ENCODE data around the gene TMCC2.
"Not testable (repeated sequence)": the region's sequence is repeated elsewhere in the genome, so short reads cannot be mapped to it uniquely, and the experiment has no call there.

Gene TMCC2

DNA sequence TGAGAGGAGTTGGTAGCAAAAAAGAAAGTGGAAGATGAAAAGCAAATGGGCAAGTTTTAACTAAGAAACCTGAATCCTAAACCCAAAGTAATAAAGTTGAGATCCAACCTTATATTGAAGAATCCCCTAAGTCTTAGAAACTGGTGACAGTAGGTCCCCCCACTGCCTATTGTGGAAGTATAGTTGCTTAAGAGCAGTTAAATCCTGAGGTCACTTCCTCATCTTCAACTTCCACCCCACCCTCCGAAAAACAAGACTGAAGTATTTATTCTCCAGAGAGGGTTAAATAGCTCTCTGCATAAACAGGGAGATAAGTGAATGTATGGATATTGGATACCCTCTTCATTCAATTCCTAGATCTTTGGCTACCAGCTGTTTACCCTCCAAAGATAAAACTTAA is 13.0 kb upstream of the TMCC2 start:
- no peak for DNase-seq

DNA sequence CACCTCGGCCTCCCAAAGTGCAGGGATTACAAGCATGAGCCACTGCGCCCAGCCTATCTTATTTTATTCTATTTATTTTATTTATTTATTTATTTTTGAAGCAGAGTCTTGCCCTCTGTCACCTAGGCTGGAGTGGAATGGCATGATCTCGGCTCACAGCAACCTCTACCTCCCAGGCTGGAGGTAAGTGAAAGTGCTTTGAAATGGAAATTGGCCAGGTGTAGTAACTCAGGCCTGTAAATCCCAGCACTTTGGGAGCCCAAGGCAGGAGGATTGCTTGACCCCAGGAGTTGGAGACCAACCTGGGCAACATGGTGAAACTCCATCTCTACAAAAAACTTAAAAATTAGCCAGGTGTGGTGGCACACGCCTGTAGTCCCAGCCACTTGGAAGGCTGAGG is 11.2 kb upstream of the TMCC2 start:
- DNase-seq = no peak

DNA sequence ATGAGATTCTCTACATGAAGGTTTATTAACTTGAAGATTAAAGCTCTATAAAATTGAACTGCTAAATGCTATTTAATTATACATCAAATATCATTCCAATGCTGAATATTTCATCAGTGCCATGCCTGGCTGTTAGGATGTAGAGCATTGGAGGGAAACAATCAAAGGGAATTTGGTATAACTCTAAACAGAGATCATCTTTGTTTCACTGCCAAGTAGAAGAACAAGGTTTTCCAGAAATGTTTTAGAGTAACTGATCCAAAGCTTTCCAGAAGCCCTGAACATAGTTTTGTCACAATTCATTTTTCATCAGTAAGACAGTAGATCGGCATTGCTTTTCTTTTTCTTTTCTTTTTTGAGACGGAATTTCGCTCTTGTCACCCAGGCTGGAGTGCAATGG is 10.3 kb upstream of the TMCC2 start:
- DNase-seq = no peak

DNA sequence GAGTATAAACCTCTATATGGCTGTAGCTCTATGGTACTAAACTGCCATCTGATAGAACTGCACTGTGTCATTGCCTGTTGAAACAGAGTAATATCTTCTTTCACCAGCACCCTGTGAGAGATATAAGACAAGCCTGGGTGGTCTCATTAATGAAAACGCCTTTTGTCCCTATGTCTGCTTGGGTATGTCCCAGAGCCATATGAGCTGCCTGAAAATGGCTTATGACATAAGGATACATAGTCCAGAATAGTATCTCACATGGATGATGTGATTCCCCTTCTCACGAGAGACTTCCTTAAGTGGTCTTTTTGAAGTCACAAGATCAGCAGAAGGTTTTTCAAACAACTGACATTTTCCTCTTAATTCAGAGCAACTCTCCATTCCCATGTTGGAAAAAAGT is 7.3 kb upstream of the TMCC2 start:
- no peak for DNase-seq

DNA sequence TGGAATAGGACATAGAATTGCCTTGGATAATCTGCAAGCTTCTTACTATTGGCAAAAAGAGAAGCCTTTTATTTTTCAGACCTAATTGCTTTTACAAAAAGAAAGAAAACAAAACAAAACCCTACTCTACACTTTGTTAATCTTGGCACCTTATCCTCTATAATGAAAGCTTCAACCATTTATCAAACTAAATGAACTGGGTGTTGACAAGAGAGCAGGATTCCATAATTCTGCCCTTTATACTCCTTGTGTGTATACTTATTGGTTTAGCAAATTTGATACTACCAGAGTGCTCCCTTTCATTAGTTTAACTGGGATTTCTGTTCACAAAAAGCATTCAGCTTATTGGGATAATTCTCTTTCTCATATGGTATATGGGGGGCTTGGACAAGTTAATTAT is 3.0 kb upstream of the TMCC2 start:
- no peak for DNase-seq

DNA sequence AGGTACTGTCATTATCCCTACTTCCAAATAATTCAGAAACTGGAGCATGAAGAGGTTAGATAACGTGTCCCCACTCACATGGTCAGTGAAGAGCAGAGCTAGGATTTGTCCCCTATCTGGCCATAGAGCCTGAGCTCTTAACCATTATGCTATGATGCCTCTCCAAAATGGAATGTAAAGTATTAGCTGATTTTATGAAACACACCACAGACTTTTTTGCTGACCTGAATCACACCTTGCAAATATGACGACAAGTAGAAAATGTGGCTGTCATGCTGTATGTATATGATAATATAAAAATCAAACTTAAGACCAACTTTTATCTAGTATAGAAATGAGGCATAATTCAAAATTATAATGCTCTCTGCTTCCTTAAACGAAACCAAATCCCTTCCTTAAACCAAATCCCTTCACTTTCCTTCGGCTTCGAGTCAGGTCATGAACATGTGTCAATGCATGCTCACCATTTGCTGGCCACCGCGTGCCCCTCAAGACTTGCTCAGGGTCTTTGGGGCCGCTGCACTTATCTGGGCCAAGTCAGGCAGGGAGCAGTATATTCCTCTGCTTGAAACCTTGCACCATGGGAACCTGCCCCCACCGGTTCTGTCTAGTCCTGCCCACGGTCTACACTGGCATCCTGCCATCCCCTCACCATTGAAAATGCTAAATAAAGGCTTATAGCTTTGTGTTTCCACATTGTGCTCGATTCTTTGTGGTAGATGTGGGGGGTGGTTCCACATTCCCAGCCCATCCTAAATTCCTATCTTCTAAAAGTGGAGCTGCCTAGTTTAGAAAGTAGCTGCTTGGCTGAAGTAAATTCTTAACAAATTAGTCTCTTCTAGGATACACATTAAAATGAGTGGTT is 1.6 kb upstream of the TMCC2 start:
- DNase-seq = no peak

DNA sequence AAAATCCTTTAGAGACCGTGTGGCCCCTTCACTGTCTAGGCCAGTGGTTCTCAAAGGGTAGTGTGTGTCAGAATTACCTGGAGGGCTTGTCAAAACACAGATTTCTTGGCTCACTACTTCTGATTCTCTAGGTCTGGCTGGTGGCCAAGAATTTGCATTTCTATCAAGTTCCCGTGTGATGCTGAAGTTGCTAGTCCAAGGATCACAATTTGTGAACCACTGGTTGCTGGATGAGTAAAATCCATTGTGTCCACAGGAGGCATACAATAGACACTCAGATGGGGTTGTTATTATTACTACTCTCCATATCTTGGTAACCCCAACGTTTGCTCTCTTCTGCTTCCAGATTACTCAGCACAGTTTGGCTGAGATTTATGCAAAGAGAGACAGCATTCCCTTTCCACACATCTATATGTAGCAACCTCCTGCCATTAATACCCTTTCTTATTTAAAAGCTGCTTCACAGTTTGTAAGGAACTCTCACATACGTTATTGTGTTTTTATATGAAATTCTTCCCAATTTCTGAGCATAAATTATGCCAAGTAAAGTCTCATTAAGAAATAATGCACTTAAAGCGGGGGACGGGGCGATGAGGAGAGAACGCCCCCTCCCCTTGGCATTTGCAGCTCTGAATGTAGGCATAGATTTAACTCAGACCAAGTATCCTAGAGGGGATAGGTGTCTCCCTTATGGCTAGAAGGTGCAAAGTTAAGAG is 720 bp upstream of the TMCC2 start:
- no peak for DNase-seq

DNA sequence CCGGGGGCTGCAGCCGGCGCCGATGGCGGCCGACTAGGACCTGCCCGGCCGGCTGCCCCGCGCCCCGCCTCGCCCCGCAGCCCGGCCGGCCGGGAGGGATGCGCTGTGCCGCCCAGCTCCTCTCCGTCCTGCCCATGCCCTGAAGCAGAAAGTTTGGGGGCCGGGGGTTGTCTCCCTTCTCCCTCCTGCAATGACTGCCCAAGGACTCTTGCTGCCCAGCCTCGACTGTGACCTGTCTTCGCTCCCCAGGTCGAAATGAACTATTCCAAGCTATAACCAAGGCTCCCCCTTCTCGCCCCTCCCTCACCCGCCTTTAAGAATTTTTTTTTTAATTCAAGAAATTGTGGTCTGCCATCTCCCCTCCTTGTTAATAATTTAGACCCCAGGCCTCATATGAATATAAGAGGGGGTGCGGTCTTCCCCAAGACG is 361 bp downstream of the TMCC2 start:
- no peak for DNase-seq

DNA sequence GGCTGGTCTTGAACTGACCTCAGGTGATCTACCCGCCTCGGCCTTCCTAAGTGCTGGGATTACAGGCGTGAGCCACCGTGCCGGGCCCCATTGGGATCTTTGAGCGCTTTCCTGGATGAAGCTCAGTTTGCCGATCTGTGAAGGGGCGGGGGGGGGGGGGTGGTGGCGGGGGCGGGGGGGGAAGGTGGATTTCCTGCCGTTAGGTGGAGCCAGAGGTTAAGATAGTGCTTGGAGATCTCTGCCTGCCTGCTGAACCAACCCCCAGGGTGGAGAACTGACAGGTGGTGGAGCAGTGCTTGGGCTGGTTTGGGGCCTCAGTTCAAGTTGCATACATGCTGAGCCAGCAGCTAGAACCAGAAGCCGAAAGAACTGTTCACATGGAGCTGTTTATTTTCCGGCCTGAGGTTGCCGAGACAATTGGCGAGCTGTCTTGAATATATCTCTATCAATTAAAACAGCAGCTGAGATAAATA is 1.7 kb downstream of the TMCC2 start:
- DNase-seq = peak; percentile 55 to 64

DNA sequence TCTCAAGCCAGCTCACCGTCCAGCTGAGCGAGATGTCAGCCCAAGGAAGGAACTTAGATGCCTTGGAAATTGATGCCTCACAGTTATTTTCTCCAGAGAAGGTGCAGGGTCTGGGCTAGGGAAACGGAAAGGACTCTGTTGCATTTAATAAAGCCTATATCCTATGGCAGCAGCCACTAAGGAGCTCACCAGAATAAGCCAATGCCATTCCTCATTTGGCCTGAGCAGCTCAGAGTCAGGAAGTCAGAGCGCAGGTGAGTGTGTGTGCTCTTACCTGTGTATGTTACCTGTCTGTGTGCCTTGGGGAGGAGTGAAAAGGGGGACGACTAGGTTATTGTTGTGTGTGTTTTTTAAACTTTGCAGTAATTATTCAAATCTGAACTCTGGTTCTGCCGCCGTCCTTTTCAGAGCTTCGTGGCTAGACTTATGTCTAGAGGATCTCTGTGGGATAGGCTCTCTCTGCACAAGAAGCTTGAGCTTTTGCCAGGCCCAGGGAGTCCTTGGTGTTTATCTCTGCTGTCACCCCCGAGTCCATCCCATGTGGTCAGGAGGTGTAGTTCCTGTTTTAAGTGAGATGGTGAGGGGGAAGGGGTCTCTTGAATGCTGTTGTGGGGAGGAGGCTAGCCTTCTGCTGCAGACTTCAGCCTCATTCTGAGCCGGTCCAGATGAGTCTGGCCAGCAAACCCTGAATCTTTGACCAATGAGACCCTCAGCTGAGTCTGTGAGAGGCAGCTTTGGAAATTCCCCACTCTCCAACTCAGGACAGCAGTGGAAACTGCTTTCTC is 2.4 kb downstream of the TMCC2 start:
- DNase-seq = no peak

DNA sequence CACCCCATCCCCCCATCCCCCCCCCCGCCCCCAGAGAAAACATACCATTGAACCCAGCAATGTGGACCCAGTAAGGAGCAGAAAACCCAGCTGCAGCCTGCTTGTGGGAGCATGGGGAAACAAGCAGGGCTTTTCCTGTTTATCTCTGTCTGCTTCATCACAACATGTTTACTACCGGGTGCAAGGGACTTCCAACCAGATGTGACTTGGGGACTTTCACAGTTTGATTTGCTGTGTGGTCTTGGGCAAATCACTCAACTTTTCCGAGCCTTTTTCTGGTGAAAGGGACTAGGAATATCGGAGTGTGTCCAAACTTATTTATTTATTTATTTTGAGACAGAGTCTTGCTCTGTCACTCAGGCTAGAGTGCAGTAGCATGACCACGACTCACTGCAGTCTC is 3.2 kb downstream of the TMCC2 start:
- DNase-seq = no peak

DNA sequence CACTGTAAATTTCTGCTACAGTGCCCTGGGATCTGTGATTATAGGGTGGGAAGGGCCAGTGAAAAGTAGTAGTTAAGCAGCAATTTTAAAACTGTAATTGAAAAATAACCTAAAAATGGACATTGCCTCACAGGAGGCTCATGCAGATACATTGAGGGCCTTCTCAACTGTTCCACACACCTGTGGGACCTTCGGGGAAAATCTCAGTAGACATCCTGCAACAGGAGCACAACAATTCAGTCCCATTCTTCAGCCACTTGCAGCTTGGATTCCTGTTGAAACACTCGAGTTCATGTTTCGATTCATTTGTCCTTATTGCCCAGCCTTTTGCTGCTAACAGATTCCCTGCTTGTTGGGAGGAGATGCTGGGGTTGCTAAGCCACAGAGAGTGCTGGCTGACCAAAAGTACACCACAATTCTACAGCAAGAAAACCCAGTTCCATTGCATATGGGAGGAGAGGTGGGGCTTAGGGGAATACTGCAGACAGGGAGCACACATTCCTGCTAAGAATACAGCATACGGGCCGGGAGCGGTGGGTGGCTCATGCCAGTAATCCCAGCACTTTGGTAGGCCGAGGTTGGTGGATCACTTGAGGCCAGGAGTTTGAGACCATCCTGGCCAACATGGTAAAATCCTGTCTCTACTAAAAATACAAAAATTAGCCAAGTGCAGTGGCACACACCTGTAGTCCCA is 4.5 kb downstream of the TMCC2 start:
- no peak for DNase-seq

DNA sequence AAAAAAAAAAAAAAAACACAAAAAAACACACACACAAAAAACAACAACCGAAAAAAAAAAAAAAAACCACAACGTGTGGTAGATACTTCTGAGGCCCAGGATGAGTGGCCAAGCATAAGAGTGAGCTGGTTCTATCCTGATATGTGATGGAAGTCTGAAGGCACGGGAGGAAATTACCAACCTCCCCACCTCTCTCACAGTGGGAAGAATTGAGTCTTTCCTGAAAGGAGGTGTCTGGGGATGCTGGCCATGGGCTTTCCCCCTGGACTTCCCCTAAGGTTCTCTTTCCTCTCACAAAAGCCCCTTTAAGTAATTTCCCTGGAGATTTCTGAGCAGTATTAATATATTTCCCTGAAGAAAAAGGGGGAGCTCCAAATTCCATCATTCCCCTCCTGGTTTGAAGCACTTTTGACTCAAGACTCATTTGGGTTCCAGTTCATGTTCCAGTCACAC is 5.2 kb downstream of the TMCC2 start:
- DNase-seq = no peak

DNA sequence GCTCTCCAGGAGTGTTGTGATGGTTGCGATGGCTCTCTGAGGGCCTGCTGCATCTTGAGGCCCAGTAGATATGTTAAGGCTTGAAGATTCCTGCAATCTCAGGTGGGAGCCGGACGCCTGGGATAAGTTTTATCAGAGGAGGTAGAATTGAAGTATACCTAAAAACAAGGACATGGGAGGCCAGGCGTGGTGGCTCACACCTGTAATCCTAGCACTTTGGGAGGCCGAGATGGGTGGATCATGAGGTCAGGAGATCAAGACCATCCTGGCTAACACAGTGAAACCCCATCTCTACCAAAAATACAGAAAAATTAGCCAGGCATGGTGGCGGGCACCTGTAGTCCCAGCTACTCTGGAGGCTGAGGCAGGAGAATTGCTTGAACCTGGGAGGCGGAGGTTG is 6.2 kb downstream of the TMCC2 start:
- not testable (repeated sequence) for DNase-seq

DNA sequence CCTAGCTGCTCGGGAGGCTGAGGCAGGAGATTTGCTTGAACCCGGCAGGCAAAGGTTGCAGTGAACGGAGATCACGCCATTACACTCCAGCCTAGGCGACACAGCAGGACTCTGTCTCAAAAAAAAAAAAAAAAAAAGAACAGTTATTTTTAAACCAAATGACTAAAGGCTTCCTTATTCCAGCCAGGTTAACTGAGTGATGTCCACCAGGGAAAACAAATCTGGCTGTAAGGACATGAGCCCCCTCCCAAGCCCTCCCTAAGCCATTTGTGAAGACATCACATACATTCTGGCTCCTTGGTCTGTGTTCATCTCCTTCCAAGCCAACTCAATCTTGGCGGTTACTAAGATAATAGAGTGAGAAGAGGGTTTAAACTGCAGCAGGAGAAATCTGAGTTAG is 8.2 kb downstream of the TMCC2 start:
- no peak for DNase-seq

DNA sequence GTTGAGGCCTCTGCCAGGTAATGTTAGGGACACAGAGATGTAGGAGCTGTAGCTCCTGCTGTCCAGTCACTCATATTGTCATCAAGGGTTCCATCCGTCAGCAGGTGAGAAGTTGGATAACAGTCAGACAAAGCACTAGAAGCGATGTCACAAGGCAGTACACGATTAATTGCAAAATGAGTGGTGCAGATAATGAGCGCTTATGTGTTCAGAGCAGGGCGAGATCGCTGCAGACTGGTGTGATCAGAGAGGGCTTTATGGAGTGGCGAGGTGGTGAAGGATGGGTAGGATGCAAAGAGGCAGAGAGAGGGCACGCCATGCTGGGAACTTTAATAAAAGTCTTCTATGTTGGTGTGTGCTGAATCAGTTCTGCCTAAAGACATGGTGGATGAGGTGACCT is 8.8 kb downstream of the TMCC2 start:
- DNase-seq = no peak

DNA sequence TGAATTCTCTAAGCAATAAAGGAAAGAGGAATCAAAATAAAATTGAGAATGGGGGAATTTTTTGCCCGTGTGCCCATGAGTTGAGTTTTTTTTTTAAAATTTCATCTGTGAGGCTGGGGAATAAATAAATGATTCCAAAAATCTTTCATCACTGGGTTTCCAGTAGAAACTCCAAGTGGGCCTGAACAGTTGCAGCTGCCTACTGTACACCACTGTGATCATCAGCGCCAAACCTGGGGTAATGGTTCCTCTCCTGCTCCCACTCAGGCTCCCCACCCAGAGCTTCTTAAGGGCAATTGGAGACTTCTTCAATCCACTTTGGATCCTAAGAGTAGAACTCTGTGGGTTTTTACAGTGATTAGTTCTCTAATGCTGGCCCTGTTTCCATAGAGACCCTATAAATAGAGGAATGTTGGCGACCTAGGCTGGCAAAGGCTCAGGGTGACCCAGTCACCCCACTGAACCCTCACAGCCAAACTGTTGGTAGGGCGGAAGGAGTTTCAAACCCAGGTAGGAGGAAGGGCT is 9.3 kb downstream of the TMCC2 start:
- no peak for DNase-seq

DNA sequence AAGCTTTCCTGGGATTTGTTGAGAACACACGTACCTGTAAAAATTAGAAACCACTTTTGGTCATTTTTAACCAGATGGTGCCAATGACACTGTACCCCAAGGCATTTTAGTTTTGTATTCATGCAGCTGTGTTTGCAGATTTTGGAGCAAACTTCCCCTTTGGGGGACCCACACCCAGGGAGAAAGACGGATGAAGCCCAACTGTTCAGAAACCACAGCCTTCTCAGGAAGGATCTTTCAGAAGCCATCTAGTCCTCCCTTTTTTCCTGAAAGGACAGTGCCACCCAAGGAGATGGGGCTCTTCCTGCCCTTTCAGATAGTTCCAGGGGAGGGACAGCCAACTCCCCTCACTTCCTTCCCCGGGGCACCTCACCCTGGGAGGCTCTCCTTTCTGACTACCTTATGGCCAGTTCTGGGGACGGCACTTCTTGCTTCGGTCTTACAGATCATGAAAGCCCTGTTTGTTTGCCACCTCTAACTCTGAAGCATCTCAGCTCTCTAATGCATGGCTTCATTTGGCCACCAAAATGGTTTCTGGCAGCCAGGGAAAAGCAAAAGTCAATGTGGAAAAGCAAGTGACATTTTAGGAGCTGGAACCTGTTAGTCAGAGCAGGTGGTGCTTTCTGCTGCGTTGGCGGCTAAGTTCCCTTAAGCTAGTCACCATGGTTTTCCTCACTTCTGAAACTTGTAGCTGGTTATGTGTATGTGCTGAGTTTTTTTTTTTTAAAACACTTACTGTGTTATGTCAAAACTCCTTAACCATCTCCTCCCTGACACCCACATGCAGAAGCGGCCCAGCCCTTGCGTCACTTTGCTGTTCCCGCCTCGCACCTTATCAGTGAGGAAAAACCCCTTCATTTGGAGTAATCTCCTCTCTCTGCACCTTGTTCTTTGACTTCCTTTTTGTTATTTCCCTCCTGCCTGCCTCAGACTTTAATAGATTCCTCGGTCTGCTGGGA is 10.1 kb downstream of the TMCC2 start:
- no peak for DNase-seq

DNA sequence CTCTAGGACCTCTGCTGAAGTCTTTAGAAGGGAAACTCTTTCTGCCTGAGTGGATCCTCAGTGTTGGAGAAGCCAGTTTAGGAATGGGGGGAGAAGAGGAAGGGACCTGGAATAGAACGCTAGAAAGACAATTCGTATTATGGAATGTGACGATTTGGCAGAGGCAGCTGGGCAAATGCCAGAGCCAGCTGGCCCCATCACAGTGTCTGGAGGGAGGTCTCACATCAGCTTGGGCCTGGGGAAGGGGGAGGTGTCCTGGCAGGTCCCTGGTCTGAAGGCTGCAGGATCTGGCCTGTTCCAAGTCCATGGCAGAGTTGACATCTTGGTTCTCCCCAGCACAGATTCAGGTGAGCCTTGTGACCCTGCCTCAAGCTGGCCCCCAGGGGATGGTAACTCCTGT is 11.3 kb downstream of the TMCC2 start:
- no peak for DNase-seq

DNA sequence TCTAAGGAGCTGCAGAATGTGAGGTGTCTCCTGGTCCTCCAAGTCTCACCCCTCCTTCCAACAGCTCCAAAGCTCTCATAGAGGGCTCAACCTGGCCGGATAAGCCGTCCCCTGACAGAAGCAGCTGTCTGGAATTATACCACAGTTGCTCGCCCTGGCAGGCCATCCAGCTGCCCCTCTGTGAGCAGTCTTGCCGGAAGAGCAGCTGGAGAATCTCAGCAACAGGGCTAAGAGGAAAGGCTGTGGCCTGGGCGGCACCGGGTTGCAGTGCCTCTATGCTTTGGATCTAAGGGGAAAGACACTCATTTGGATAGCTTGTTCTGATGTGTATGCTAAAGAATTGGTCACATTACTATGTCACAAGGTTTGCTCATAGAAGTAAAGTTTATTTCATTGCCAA is 12.4 kb downstream of the TMCC2 start:
- no peak for DNase-seq

DNA sequence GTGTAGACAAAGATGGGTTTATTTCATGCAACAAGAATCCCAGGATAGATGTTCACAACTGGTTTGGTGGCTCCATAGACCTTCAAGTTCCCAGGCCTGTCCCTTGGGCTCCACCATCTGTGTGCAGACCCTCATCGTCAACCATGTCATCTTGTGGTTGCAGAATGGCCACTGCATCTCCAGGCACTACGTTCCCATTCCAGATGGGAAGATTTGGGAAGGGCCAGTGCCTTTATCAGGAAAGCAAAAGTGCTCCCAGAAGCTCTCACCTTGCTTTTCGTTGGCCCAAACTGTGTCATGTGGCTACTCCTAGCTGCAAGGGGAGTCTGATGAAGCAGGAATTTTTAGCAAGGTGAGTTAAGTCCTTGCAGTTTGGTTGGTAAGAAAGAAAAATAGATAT is 12.8 kb downstream of the TMCC2 start:
- DNase-seq = no peak

Data from cerebellar nuclear complex (tissue), 1 donor.